ENCODE measurements around the gene TOMM20.

The TOMM20 gene

DNA sequence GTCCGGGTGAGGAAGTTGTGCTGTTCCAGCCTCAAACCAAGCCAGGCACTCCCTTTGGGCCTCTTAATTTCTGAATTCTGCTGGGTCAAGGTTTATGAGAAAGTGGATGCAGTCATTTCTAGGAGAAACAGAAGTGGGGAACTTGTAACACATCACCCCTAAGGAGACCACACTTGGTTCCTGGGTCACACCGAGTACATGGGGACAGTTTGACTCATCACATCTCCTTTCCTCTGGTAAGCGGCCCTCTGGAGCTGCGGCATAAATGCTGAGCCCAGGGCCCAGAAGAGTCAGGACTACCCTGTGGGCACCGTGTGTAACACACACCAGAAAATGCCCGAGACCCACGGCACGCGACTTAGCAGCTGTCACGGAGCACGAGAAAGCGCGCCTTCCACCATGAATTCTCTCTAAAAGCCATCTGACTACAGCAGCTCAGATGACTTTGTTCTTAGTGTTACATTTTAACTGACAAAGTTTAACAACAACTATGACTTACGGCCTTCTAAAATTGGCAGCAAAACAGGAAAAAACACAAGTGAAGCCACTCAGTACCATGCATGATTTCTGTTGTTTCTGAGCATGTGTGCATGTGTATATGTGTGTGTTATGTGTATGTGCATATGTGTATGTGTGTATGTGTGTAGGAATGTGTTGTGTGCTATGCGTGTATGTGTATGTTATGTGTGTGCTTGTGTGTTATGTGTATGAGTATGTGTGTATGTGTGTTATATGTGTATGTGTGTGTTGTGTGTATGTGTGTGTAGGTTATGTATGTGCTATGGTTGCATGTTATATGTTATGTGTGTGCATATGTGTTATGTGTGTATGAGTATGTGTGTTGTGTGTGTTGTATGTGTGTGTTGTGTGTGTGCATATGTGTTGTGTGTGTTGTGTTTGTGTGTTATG is 50.8 kb downstream of the TOMM20 start:
- Histone ChIP-seq H3K23ac (ENCODE audit: low read length) (no peak overlapping the region), H3K56ac (ENCODE audit: low read length) (no peak overlapping the region), H4K5ac (ENCODE audit: low read length) (peak overlapping the region; percentile 66), H2BK5ac (ENCODE audit: low read length) (peak overlapping the region; percentile 49), H2BK120ac (ENCODE audit: low read depth, low read length) (no peak overlapping the region), H3K9ac (ENCODE audit: low read length) (no peak overlapping the region), H2BK15ac (replicated peaks; ENCODE audit: low read depth) (no peak overlapping the region), H3K27ac (ENCODE audit: low read depth, low read length) (no peak overlapping the region), H3K27me3 (ENCODE audit: insufficient read depth, low read length, poor library complexity) (no peaks in the 10 kb centered on the region), H3K18ac (ENCODE audit: low read length) (no peak overlapping the region), H4K8ac (ENCODE audit: low read depth, low read length) (no peak overlapping the region), H3K4me1 (ENCODE audit: control insufficient read depth, low read depth, low read length) (no peaks in the 10 kb centered on the region), H3K79me1 (ENCODE audit: low read length) (no peaks in the 10 kb centered on the region), H3K36me3 (ENCODE audit: control insufficient read depth, insufficient read depth, low read length) (no peaks in the 10 kb centered on the region), H3K4ac (ENCODE audit: low read depth, low read length) (no peak overlapping the region), H3K4me3 (ENCODE audit: low read length) (no peak overlapping the region), H3K79me2 (ENCODE audit: control insufficient read depth, insufficient read depth, low read length) (no peaks in the 10 kb centered on the region), H3K4me2 (ENCODE audit: low read length) (no peak overlapping the region), H2AK5ac (ENCODE audit: low read length) (no peak overlapping the region)
- no peak for DNase-seq
- 100% methylated on average over 1 of the region's 15 CpGs for WGBS (ENCODE audit: extremely low coverage, insufficient coverage, low lambda C conversion rate)

DNA sequence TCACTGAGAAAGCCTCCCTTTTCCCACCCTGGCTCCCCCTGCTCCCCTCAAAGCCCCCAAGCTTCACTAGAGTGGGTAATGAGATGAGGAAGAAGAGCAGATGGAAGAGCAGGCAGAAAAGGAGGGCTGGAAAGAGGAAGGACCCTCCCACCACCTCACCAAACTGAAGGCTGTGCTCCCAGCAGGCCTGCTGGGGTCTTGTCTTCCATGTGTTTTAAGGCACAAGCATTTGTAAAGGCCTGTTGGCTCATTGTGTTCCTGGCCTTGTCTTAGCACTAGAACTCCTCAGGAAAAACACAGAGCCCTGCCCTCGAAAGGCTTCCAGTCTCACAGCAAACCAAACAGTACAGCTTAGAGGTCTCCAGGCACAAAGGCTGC is 51.5 kb downstream of the TOMM20 start:
- no peak overlapping the region for H2BK120ac ChIP-seq (ENCODE audit: low read depth, low read length)
- H4K8ac ChIP-seq (ENCODE audit: low read depth, low read length) = no peak overlapping the region
- H3K56ac ChIP-seq (ENCODE audit: low read length) = no peak overlapping the region
- no peak overlapping the region for H3K27ac ChIP-seq (ENCODE audit: low read depth, low read length)
- H3K79me2 ChIP-seq (ENCODE audit: control insufficient read depth, insufficient read depth, low read length) = no peaks in the 10 kb centered on the region
- H3K23ac ChIP-seq (ENCODE audit: low read length) = no peak overlapping the region
- no peak overlapping the region for H2AK5ac ChIP-seq (ENCODE audit: low read length)
- no CpG with 5 or more reads among the region's 1 CpG for WGBS (ENCODE audit: extremely low coverage, insufficient coverage, low lambda C conversion rate)
- DNase-seq = no peak
- no peak overlapping the region for H3K4me2 ChIP-seq (ENCODE audit: low read length)
- H3K4me3 ChIP-seq (ENCODE audit: low read length) = no peak overlapping the region
- no peak overlapping the region for H2BK5ac ChIP-seq (ENCODE audit: low read length)
- H3K9ac ChIP-seq (ENCODE audit: low read length) = no peak overlapping the region
- H3K4me1 ChIP-seq (ENCODE audit: control insufficient read depth, low read depth, low read length) = no peaks in the 10 kb centered on the region
- H3K18ac ChIP-seq (ENCODE audit: low read length) = no peak overlapping the region
- H2BK15ac ChIP-seq (replicated peaks; ENCODE audit: low read depth) = no peak overlapping the region
- H4K5ac ChIP-seq (ENCODE audit: low read length) = no peak overlapping the region
- H3K4ac ChIP-seq (ENCODE audit: low read depth, low read length) = no peak overlapping the region
- H3K36me3 ChIP-seq (ENCODE audit: control insufficient read depth, insufficient read depth, low read length) = no peaks in the 10 kb centered on the region
- H3K27me3 ChIP-seq (ENCODE audit: insufficient read depth, low read length, poor library complexity) = no peaks in the 10 kb centered on the region
- no peaks in the 10 kb centered on the region for H3K79me1 ChIP-seq (ENCODE audit: low read length)

DNA sequence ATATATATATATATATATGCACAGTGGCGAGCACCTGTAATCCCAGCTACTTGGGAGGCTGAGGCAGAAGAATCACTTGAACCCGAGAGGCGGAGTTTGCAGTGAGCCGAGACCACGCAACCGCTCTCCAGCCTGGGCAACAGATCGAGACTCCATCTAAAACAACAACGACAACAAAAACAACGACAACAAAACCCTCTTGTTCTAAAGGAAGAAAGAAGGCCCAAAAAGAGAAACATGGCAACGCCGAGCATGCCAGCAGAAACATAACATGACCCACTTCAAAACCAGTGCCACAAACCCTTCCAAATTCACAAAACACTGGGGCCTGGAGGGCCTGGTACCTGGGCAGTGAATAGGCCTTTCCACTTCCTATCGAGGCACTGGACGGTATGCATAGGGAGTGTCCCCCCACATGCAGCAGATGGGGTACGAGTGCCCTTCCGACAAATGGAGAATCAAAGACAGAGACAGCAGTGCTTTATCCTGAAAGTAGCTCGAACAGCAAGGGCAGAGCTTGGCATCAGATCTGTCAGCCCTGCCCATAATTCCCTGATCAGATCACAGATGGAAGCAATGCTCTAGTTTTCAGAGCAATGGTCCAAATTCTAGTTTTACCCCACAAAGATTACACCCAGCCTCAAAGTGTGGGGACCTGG is 52.0 kb downstream of the TOMM20 start:
- Histone ChIP-seq H3K18ac (ENCODE audit: low read length) (no peak overlapping the region), H3K79me2 (ENCODE audit: control insufficient read depth, insufficient read depth, low read length) (no peaks in the 10 kb centered on the region), H3K56ac (ENCODE audit: low read length) (no peak overlapping the region), H4K5ac (ENCODE audit: low read length) (no peak overlapping the region), H3K4me2 (ENCODE audit: low read length) (no peak overlapping the region), H3K9ac (ENCODE audit: low read length) (no peak overlapping the region), H3K4ac (ENCODE audit: low read depth, low read length) (no peak overlapping the region), H3K4me3 (ENCODE audit: low read length) (no peak overlapping the region), H2AK5ac (ENCODE audit: low read length) (no peak overlapping the region), H3K36me3 (ENCODE audit: control insufficient read depth, insufficient read depth, low read length) (no peaks in the 10 kb centered on the region), H2BK5ac (ENCODE audit: low read length) (no peak overlapping the region), H3K4me1 (ENCODE audit: control insufficient read depth, low read depth, low read length) (no peaks in the 10 kb centered on the region), H2BK120ac (ENCODE audit: low read depth, low read length) (no peak overlapping the region), H3K79me1 (ENCODE audit: low read length) (no peaks in the 10 kb centered on the region), H3K23ac (ENCODE audit: low read length) (no peak overlapping the region), H3K27ac (ENCODE audit: low read depth, low read length) (no peak overlapping the region), H2BK15ac (replicated peaks; ENCODE audit: low read depth) (no peak overlapping the region), H3K27me3 (ENCODE audit: insufficient read depth, low read length, poor library complexity) (no peaks in the 10 kb centered on the region), H4K8ac (ENCODE audit: low read depth, low read length) (no peak overlapping the region)
- no peak for DNase-seq
- no CpG with 5 or more reads among the region's 16 CpGs for WGBS (ENCODE audit: extremely low coverage, insufficient coverage, low lambda C conversion rate)

DNA sequence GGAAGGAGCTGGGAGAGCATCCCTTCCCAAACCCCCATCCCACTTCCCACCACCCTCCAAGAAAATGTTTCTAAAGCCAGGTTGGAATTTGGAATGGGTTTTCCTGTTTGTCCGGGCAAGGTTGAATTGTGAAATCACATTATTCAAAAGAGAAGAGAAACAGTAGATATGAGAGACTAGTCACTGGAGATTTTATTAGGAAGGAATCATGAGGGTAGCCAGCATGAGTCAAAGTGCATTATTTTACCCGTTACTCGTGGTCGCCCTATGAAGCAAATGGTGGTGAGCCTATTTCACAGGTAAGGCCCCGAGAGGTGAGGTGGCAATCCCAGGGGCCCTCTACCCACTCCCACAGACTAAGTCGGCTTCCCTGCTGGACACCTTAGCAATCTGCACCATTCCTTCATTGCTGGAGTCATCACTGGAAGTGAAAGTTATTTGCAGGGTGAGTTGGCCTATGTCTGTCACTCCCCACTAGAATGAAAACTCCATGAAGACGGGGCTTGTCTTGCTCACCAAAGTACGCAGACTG is 52.8 kb downstream of the TOMM20 start:
- Histone ChIP-seq H3K27me3 (ENCODE audit: insufficient read depth, low read length, poor library complexity) (no peaks in the 10 kb centered on the region), H3K4me3 (ENCODE audit: low read length) (no peak overlapping the region), H3K36me3 (ENCODE audit: control insufficient read depth, insufficient read depth, low read length) (no peaks in the 10 kb centered on the region), H2BK15ac (replicated peaks; ENCODE audit: low read depth) (no peak overlapping the region), H4K5ac (ENCODE audit: low read length) (no peak overlapping the region), H2AK5ac (ENCODE audit: low read length) (no peak overlapping the region), H3K56ac (ENCODE audit: low read length) (no peak overlapping the region), H3K79me2 (ENCODE audit: control insufficient read depth, insufficient read depth, low read length) (no peaks in the 10 kb centered on the region), H3K18ac (ENCODE audit: low read length) (no peak overlapping the region), H3K4me1 (ENCODE audit: control insufficient read depth, low read depth, low read length) (no peaks in the 10 kb centered on the region), H3K27ac (ENCODE audit: low read depth, low read length) (no peak overlapping the region), H3K4me2 (ENCODE audit: low read length) (no peak overlapping the region), H2BK5ac (ENCODE audit: low read length) (no peak overlapping the region), H2BK120ac (ENCODE audit: low read depth, low read length) (no peak overlapping the region), H3K79me1 (ENCODE audit: low read length) (no peaks in the 10 kb centered on the region), H3K4ac (ENCODE audit: low read depth, low read length) (no peak overlapping the region), H3K9ac (ENCODE audit: low read length) (no peak overlapping the region), H3K23ac (ENCODE audit: low read length) (no peak overlapping the region), H4K8ac (ENCODE audit: low read depth, low read length) (no peak overlapping the region)
- DNase-seq = no peak
- WGBS (ENCODE audit: extremely low coverage, insufficient coverage, low lambda C conversion rate) = no CpG with 5 or more reads among the region's 8 CpGs

DNA sequence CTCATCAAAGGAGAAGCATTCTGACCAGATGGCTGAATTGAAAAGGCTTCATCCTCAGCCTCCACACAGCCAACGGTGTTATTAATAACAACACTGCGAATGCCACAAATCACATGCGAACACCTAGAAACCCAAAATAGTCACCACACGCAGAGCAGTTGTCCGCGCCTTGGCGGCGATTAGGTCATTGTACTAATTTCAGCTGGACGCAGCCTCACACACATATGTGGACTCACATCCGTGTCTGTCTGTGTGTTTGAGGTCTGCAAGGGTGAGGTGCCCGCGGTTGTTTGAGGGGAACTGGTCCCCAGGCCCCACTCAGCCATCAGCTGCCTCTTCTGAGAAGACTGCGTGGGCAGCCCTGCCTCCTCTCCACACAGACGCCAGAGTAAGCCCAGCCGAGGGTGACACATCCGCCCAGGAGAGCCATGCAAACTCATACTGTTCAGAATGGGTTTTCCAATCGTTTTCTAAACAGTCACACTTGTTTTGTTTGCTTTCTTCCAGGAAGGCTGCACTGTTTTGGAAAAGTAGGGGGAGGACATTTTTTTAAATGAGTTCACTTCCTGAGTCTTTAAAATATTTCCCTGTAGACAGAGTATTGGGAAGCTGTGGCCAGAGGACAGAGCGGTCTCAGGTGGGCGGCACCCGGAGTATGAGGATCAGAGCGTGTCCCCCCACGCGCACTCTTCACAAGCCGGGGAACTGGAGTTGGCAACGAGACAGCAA is 53.4 kb downstream of the TOMM20 start:
- Histone ChIP-seq H3K4ac (ENCODE audit: low read depth, low read length) (no peak overlapping the region), H3K9ac (ENCODE audit: low read length) (no peak overlapping the region), H3K4me2 (ENCODE audit: low read length) (no peak overlapping the region), H3K4me1 (ENCODE audit: control insufficient read depth, low read depth, low read length) (no peaks in the 10 kb centered on the region), H3K79me2 (ENCODE audit: control insufficient read depth, insufficient read depth, low read length) (no peaks in the 10 kb centered on the region), H3K36me3 (ENCODE audit: control insufficient read depth, insufficient read depth, low read length) (no peaks in the 10 kb centered on the region), H3K27ac (ENCODE audit: low read depth, low read length) (no peak overlapping the region), H3K18ac (ENCODE audit: low read length) (no peak overlapping the region), H2BK120ac (ENCODE audit: low read depth, low read length) (no peak overlapping the region), H3K56ac (ENCODE audit: low read length) (no peak overlapping the region), H3K79me1 (ENCODE audit: low read length) (no peaks in the 10 kb centered on the region), H2BK5ac (ENCODE audit: low read length) (no peak overlapping the region), H3K4me3 (ENCODE audit: low read length) (no peak overlapping the region), H4K8ac (ENCODE audit: low read depth, low read length) (no peak overlapping the region), H3K23ac (ENCODE audit: low read length) (no peak overlapping the region), H2AK5ac (ENCODE audit: low read length) (no peak overlapping the region), H4K5ac (ENCODE audit: low read length) (no peak overlapping the region), H2BK15ac (replicated peaks; ENCODE audit: low read depth) (no peak overlapping the region), H3K27me3 (ENCODE audit: insufficient read depth, low read length, poor library complexity) (no peaks in the 10 kb centered on the region)
- WGBS (ENCODE audit: extremely low coverage, insufficient coverage, low lambda C conversion rate) = no CpG with 5 or more reads among the region's 25 CpGs
- DNase-seq = no peak

All from mesendoderm (in vitro differentiated cells).